Fibroblast of upper back skin (primary cell): ENCODE results near the gene NOP58.
A peak's percentile ranks its signal among the peaks of the same experiment; 100 is the strongest.
"Not testable (repeated sequence)": the region's sequence is repeated elsewhere in the genome, so short reads cannot be mapped to it uniquely, and the experiment has no call there.

Source experiments
- DNase-seq: peaks from one replicate; pipeline ENCODE4 v3.0.0-alpha.2; 2013

NOP58 gene

DNA sequence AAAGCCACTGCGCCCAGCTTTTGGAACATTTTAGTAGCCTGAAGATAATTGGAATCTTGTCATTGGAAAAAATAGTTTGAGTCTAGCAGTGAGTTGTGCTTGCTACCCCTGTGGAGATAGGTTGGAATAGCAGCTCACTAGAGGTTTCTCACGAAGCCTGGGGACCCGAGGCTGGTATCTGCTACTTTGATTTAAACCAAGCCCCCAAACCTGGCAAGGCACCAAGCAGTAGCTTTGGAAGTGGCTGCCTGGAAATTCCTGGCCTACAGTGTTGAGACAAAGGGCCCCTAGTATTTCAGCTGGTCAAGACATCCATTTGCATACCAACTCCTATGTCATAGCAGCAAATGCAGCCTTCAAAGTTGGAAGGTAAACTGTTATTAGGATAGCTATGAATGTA is 42.1 kb downstream of the NOP58 start:
- DNase-seq = no peak

DNA sequence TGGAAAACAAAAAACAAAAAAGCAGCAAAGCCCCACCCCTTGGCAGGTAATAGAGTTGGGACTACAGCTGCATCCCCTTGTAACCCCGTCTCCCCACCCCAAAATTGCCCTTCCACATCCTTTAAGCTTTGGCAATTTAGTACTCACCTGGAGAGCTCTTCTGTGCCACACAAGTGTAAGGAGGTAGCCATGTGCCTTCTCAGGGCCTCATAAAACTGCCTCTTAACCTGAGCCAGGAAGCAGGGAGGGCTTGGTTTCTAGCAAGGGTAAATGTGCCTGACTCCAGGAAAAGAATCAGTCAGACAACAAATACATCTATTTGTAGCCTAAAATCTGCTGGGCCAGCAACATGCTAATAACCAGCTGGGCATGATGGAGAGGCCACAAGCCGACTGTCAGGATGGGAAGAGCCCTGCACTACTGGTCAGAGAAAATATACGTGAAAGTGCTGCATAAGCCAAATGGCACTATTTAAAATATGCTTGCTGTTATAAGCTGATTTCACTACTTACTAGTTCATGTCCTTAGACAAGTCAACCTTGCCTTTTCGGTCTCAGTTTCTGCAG is 46.3 kb downstream of the NOP58 start:
- DNase-seq = no peak

DNA sequence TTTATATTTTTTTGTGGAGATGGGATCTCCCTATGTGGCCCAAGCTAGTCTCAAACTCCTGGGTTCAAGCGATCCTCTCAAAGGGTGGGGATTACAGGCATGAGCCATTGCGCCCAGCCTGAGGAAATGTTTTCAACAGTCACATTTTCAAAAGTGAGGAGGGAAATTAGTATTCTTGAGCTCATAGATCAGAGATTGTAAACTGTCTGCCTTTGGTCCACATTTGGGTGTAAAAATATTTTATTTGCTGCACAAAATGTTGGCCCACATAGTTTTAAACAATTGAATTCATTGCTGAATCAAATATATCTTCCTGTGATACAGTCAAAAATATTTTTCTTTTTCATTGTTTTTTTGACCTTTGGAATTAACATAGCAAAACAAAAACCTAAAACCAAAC is 48.6 kb downstream of the NOP58 start:
- DNase-seq = no peak

DNA sequence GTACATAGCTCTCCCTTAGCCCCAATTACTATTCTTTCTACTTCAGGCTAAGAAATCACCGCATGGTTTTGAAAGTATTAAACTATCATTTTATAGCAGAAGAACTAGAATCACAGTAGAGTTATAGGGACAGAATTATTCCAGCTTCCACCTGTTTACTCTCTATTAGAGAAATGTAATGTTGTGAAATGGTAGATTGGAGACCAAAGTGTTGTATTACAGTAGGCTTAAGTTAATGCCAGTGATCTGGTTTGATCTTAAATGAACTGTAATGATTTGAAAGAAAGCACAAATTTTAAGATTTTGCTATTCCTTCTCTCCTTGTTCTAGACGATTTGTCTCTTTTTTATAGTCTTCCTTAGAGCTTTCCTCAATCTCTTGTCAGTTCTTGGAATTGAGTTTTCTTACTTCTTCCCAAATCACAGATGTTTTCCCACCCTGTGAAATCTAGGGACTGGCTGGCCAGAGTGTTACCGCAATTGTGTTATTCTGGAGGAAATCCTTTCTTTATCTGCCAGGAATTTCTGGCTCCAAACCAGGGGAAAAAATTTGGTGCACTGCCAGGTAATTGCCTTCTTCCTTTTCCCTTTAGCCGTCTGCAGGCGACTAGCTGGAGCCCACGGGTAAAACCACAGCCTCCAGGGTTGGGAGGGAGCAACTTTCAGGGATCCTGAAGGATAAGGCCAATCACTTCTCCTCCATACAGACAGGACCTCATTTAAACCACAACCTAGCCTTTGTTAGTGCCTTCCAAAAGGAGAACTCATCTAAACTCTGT is 51.7 kb downstream of the NOP58 start:
- DNase-seq = peak; percentile 98

DNA sequence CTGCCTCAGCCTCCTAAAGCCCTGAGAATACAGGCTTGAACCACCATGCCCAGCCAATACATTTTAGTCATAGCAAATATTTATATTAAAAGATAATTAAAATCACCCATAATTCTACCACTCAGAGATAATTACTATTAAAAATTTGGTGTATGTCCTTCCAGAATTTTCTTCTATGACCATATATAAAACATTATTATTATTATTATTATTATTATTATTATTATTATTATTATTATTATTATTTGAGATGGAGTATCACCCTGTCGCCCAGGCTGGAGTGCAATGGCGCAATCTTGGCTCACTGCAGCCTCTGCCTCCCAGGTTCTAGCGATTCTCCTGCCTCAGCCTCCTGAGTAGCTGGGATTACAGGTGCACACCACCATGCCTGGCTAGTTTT is 54.8 kb downstream of the NOP58 start:
- DNase-seq = not testable (repeated sequence)

DNA sequence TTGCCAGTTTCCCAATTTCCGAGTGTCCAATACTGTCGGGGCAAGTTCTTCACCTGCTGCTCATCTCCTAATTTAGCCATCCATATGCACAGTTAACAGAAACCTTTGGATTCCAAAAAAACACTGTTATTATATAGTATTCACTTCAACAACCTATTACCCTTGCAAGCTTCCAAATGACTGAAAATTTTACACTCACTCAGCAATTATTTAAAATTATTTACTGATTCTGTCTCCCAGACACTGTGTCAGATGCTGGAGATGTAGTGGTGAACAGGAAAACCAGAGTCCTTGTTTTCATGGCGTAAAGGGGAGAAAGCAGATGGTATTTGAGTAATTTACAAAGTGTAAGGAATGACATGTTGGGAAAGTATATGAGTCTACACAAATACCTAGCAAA is 56.9 kb downstream of the NOP58 start:
- DNase-seq = no peak

DNA sequence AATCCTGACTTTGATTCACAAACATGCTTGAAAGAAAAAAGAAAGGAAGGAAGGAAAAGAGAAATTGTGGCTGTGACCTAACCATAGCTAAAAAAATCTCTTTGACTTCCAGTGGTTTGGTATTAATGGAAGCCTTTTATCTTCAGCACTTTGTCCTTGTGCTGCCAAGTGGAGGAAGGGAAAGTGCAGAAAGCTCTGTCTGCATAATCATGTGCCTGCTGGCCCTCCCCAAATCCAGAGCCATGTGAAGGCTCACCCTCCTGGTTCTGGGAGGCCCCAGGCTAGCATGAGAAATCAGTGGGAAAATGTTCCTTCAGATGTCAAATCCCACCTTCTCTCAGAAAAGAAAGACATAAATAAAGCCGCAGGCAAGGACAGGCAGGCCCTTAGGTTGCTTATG is 62.3 kb downstream of the NOP58 start:
- no peak for DNase-seq

DNA sequence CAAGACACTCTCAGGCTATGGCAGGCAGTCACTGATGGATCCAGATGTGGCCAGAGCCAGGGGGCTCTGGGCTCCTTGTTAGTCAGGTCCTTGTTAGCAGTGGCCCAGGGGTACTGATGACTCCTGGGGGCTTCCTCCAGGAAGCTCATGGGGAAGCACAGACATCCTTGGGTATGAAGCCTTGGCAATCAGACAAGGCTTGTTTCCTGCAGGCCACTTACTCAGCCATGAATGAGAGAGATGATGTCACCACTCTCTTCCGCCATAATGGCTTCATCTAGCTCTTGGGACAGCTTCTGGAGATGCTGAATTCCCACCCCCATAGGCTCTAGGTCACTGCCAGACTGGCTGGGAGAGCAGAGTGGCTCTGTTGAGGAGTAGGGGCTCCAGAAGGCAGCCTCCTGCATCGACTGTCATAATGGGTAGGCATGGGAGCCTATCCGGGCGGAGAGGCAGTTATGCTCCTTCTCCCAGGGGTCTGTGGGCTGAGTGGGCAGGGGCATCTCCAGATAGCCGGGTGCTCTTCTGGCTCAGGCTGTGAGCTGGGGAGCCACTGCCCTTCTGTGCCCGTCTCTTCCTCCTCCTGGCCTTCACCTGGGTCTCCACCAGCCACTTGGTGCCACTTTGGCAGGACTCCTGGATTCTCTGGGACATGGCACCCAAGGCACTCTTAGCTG is 70.4 kb downstream of the NOP58 start:
- DNase-seq = peak; percentile 49

DNA sequence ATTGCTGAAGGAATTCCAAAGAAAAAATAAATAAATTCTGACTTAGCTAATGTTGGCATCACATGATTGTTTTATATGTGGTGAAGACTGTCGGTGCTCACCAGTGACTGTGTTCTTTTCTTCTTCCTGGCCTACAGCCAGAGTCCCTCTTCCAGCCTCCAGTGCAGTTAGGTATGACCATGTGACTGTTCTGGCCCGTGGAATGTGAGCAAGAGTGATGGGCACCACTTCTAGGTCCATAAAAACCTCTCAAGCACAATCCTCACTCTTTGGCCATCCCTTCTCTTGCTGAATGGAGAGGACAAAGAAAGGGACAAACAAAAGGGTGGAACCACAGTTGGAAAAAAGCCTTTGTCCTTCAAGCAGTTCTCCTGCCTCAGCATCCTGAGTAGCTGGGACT is 71.6 kb downstream of the NOP58 start:
- DNase-seq = peak; percentile 14

DNA sequence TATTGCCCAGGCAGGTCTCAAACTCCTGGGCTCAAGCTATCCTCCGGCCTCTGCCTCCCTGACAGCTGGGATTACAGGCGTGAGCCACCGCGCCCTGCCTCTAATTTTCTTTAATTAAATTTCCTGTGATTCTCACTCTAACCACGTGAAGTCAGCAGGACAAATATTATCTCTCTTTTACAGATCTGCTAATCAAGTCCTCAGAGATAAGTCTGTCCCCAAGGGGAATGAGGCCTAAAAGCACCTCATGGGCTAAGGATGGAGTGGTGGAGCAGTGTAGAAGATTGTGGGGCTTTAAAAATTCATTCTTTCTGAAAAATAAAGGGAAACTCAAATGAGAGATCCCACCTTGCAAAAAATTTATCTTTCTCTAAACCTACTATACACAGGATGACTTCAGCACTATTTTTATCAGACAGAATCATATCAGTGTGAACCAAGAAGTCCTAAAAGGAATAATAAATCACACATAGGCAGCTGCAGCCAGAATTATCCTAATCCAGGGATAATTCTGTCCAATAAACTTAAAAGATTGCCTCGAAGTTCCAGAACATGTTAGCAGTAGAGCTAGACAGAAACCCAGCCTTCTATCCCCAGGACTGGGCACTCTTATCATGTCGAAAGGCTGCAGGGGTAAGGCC is 72.3 kb downstream of the NOP58 start:
- DNase-seq = no peak

DNA sequence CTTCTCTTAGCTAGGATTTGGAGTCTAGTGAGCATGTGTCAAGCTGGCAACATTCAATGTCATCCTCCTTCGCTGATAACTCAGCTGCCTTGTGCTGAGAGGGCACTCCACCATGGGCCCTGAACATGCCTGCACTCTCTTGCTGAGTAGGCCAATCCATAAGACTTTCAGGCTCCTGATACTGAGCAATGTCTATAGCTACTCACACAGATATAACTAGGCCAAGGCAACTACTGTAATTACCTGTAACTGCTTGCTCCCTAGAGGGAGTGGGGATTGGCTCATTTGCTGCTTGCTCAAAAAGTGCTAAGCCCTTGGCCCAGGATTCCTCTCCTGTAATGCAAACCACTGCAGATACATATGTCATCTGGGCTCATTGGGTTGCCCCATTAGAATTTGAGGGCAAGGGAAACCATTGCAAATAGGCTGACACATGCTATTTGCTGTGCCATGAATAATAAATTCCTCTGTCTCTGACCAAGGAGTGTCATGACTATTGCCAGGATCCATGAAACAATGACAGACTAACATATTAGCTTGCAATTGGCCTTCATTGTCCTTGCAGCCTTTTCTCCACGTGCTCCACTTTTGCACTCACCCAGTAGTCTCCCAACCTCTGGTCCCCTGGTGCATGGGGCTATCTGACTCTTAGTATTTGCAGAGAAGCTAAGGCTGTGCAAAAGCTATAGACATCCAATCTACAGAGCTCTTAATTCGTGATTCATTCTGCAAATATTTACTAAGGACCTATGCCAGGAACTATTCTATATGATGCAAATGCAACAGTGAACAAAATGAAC is 73.7 kb downstream of the NOP58 start:
- peak; percentile 89 for DNase-seq

DNA sequence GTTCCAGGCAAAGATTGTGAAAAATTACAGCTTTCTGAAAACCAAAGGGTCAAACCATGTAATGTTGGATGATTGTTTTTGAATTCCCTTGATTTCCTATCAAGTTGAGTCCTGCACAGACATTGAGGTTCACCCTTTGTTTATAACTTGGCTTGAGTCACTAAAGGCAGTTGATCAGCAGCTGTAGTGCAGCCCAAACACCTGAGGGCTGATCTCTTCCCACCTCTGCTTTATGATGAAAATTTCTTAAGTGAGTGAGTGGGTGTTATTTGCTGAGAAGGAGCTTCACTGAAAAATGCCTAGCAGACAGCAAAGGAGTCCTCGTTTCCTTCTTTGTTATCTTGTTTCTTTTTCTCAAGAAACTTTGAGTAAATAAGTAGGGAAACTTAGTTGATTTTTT is 78.6 kb downstream of the NOP58 start:
- DNase-seq = no peak

DNA sequence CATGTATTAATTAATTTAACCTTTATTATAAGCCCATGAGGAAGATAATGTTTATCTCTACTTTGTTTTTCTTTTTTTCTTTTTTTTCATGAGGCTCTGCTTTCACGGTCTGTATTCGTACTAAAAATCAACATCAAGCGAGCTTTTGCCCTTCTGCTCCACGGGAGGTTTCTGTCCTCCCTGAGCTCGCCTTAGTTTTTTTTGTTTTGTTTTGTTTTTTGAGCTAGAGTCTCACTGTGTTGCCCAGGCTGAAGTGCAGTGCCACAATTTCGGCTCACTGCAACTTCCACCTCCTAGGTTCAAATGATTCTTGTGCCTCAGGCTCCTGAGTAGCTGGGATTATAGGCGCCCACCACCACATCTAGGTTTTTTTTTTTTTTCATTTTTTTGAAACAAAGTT is 80.6 kb downstream of the NOP58 start:
- DNase-seq = no peak
